Measurements from ENCODE around the gene SAMD14. TPM values are rescaled to one million over a fixed set of nuclear protein-coding genes. Genes with fewer than 3 reads are reported as not detected.
A peak's percentile ranks its signal among the peaks of the same experiment; 100 is the strongest.

SAMD14 gene
- total and polyA plus RNA-seq, 10 of the 15 experiments (the other 5 are each of a cell fraction or from before 2014, with no cell fraction given) = 0.06 to 1.7 (median 0.25) TPM; not detected in 3

DNA sequence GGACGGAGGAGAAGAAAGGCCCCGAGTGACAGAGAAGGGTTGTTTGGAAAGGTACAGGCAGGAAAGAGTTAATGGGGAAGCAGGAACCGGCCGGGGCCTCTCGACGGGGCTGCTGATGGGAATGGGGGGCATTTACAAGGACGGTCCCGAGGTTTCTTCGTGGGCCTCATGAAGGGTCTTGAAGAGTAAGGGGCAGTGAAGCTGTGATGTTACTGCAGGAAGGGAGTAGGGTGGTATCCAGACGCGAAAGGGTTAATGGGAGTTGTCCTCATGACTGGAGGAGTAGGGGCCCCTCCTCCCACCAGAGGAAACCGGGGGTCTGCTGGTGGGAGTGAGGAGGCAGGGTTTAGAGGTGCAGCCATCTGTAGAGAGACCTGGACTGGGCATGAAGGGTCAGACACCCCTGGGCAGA is 34.3 kb downstream of the SAMD14 start (continued):
- TF ChIP-seq, protein P1, sequence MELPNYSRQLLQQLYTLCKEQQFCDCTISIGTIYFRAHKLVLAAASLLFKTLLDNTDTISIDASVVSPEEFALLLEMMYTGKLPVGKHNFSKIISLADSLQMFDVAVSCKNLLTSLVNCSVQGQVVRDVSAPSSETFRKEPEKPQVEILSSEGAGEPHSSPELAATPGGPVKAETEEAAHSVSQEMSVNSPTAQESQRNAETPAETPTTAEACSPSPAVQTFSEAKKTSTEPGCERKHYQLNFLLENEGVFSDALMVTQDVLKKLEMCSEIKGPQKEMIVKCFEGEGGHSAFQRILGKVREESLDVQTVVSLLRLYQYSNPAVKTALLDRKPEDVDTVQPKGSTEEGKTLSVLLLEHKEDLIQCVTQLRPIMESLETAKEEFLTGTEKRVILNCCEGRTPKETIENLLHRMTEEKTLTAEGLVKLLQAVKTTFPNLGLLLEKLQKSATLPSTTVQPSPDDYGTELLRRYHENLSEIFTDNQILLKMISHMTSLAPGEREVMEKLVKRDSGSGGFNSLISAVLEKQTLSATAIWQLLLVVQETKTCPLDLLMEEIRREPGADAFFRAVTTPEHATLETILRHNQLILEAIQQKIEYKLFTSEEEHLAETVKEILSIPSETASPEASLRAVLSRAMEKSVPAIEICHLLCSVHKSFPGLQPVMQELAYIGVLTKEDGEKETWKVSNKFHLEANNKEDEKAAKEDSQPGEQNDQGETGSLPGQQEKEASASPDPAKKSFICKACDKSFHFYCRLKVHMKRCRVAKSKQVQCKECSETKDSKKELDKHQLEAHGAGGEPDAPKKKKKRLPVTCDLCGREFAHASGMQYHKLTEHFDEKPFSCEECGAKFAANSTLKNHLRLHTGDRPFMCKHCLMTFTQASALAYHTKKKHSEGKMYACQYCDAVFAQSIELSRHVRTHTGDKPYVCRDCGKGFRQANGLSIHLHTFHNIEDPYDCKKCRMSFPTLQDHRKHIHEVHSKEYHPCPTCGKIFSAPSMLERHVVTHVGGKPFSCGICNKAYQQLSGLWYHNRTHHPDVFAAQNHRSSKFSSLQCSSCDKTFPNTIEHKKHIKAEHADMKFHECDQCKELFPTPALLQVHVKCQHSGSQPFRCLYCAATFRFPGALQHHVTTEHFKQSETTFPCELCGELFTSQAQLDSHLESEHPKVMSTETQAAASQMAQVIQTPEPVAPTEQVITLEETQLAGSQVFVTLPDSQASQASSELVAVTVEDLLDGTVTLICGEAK (IDR thresholded peaks at IDR 0.05; ENCODE audit: borderline replicate concordance) = peak; percentile 12; the same call in 1 of the 2 replicates
- no peak for TF ChIP-seq PML (IDR thresholded peaks at IDR 0.05; ENCODE audit: low read length)

DNA sequence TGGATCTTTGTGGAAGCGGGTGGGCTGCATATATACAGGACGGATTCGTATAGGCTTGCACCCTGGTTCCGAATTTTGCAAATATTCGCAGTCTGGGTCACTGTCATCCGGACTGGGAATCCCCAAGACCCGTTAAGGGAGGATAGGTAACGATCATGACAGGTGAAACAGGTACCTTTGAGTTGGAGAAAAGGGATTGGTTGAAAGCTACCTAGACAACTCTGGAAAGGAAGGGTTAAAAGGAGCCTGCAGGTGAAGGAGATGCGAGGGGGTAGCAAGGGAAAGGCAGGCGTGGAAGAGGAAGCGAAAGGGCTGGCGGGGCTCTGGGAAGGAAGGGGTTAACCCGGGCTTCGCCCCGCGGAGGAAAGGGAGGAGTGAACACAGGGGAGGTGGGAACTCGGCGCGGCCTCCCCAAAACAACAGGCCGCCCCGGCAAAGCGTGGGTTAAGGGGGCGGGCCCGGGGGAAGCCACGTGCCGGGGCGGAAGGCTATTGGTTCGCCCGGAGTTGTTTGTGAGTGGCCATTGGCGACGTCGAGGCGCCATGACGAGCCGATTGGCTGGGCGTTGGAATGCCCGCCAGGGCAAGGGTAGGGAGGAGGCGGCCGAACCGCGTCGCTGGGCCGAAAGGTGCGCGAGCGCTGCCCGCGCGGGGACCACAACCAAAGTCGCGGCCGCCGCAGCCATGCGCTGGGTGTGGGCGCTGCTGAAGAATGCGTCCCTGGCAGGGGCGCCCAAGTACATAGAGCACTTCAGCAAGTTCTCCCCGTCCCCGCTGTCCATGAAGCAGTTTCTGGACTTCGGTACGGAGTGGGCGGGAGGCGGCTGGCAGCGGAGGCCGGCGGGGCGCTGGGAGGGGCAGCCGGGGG is 35.0 kb downstream of the SAMD14 start, which contains the start of gene PDK2:
Gene PDK2 (plus strand): TSS at position 599 of the 867 bp plus-strand sequence. CDS start 85 bp downstream, at position 684.
- peak within 1 kb of the TSS; percentile 85 for H3K4me3 ChIP-seq
- TF ChIP-seq MTA2 (IDR thresholded peaks at IDR 0.05; ENCODE audit: low read depth) (peak; percentile 77; the same call in 1 of the 2 replicates), IRF4 (IDR thresholded peaks at IDR 0.05; ENCODE audit: low read depth, low read length) (0 out of 2 replicates have a peak, but pooled peaks have one; percentile 5), NBN (IDR thresholded peaks at IDR 0.05) (peak; percentile 64; the same call in 1 of the 2 replicates), SRF (IDR thresholded peaks at IDR 0.05; ENCODE audit: low read depth in 2 of 2, low read length in 2 of 2) (no peak)
- TF ChIP-seq, protein P2, sequence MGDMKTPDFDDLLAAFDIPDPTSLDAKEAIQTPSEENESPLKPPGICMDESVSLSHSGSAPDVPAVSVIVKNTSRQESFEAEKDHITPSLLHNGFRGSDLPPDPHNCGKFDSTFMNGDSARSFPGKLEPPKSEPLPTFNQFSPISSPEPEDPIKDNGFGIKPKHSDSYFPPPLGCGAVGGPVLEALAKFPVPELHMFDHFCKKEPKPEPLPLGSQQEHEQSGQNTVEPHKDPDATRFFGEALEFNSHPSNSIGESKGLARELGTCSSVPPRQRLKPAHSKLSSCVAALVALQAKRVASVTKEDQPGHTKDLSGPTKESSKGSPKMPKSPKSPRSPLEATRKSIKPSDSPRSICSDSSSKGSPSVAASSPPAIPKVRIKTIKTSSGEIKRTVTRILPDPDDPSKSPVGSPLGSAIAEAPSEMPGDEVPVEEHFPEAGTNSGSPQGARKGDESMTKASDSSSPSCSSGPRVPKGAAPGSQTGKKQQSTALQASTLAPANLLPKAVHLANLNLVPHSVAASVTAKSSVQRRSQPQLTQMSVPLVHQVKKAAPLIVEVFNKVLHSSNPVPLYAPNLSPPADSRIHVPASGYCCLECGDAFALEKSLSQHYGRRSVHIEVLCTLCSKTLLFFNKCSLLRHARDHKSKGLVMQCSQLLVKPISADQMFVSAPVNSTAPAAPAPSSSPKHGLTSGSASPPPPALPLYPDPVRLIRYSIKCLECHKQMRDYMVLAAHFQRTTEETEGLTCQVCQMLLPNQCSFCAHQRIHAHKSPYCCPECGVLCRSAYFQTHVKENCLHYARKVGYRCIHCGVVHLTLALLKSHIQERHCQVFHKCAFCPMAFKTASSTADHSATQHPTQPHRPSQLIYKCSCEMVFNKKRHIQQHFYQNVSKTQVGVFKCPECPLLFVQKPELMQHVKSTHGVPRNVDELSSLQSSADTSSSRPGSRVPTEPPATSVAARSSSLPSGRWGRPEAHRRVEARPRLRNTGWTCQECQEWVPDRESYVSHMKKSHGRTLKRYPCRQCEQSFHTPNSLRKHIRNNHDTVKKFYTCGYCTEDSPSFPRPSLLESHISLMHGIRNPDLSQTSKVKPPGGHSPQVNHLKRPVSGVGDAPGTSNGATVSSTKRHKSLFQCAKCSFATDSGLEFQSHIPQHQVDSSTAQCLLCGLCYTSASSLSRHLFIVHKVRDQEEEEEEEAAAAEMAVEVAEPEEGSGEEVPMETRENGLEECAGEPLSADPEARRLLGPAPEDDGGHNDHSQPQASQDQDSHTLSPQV (IDR thresholded peaks at IDR 0.05) = no peak
- TF ChIP-seq, protein P3, sequence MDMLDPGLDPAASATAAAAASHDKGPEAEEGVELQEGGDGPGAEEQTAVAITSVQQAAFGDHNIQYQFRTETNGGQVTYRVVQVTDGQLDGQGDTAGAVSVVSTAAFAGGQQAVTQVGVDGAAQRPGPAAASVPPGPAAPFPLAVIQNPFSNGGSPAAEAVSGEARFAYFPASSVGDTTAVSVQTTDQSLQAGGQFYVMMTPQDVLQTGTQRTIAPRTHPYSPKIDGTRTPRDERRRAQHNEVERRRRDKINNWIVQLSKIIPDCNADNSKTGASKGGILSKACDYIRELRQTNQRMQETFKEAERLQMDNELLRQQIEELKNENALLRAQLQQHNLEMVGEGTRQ (IDR thresholded peaks at IDR 0.05; ENCODE audit: borderline replicate concordance, low read depth, low read length) = peak; percentile 93

More for the DNA sequence above, 35.0 kb downstream of the SAMD14 start, which contains the start of gene PDK2:
- CTCF ChIA-PET = interaction anchor here (0.6 to 5.7 kb wide), 73 partner anchors 8 to 902 kb away, joined by 3 to 64 read pairs (median 6); partner anchors contain the start of genes COL1A1, ITGA3, LRRC59 and PPP1R9B
- H3K27me3 ChIP-seq (replicated peaks in 1 of 2; ENCODE audit: control insufficient read depth in 2 of 2, insufficient read depth in 2 of 2, low read length in 1 of 2) = no peaks in the 10 kb centered on the region
- H2AFZ ChIP-seq (ENCODE audit: control insufficient read depth, low read depth, low read length) = peak within 1 kb of the TSS; percentile 98
- BruUV-seq (replicated peaks) = no TSS peak
- no peaks in the 10 kb centered on the region for H3K79me2 ChIP-seq (ENCODE audit: control insufficient read depth, insufficient read depth, low read length)
- SMC1A ChIA-PET (ENCODE audit: uncharacterized antibody, unreplicated experiment) = interaction anchor here (0.8 to 3.7 kb wide), 24 partner anchors 10 to 529 kb away, joined by 3 to 23 read pairs (median 7); partner anchors contain the start of genes ITGA3, PPP1R9B and SGCA
- POLR2A ChIA-PET = interaction anchor here (0.5 to 1.5 kb wide), 5 partner anchors 36 to 71 kb away, joined by 3 to 5 read pairs (median 3); partner anchors contain the start of gene SGCA
- H3K27ac ChIP-seq (ENCODE audit: control insufficient read depth, insufficient read depth) = peak within 1 kb of the TSS; percentile 44
- WGBS (ENCODE audit: insufficient coverage, insufficient replicate concordance, low lambda C conversion rate, missing lambda C conversion rate) = under 1% methylated on average over 46 of the region's 68 CpGs
- intact Hi-C loops (cut with micrococcal nuclease; ENCODE audit: unreplicated experiment) (loop anchor here (1.0 to 5.0 kb wide), 4 partner anchors 38 to 202 kb away; partner anchors contain the start of gene ITGA3), in situ Hi-C loops (cut with MboI) (loop anchor here (5.0 kb wide), 1 partner anchor 68 kb away; no protein-coding TSS in a partner anchor)
- DNase-seq (ENCODE audit: low read depth, low spot score) (peak; percentile 78), ATAC-seq (peak; percentile 98), FAIRE-seq (no peak)
- peaks cover 17% of the 10 kb centered on the region for H3K4me1 ChIP-seq (ENCODE audit: control insufficient read depth, insufficient read depth, low read length)
- H3K36me3 ChIP-seq (ENCODE audit: control insufficient read depth in 2 of 2, insufficient read depth in 2 of 2, low read length in 1 of 2) = no peaks in the 10 kb centered on the region
- peak within 1 kb of the TSS; percentile 100 for H3K4me2 ChIP-seq (ENCODE audit: control insufficient read depth, insufficient read depth)
- H4K20me1 ChIP-seq (ENCODE audit: control insufficient read depth, insufficient read depth) = no peaks in the 10 kb centered on the region
- H3K9me3 ChIP-seq (replicated peaks; ENCODE audit: control insufficient read depth, insufficient read depth, low read length) = no peaks in the 10 kb centered on the region
- RAD21 ChIA-PET (ENCODE audit: unreplicated experiment) = interaction anchor here (0.7 to 2.5 kb wide), 14 partner anchors 10 to 237 kb away, joined by 3 to 17 read pairs (median 6); partner anchors contain the start of gene COL1A1
- H3K9ac ChIP-seq (ENCODE audit: control insufficient read depth, insufficient read depth, low read length) = peak within 1 kb of the TSS; percentile 66

Data from GM12878 (cell line).